ENCODE measurements around the gene LRFN5. TPM values are rescaled to one million over a fixed set of nuclear protein-coding genes. Genes with fewer than 3 reads are reported as not detected.
"Not testable (repeated sequence)": the region's sequence is repeated elsewhere in the genome, so short reads cannot be mapped to it uniquely, and the experiment has no call there.

LRFN5 gene
- polyA plus RNA-seq, 3 donors: not detected

GRCh38 chr14:41905394-41905964 is 298.8 kb downstream of the LRFN5 start:
- no peak for DNase-seq
- Mint-ChIP-seq H3K4me3 (no peak overlapping the region), H3K9me3 (peaks cover 0 to 12% (median 2%) of the 10 kb centered on the region in 7 donors), H3K4me1 (no peaks in the 10 kb centered on the region), H3K36me3 (no peaks in the 10 kb centered on the region), H3K27ac (no peak overlapping the region), H3K27me3 (ENCODE audit: low read depth in 3 of 3) (peaks cover 0 to 3% (median 0%) of the 10 kb centered on the region in 3 donors)
- TF ChIP-seq CTCF (IDR thresholded peaks at IDR 0.05): no peak
- no peaks in the 10 kb centered on the region for H3K27me3 ChIP-seq (ENCODE audit: control insufficient read depth in 2 of 2, insufficient read depth in 2 of 2, low read length in 2 of 2)
- H2AFZ ChIP-seq (ENCODE audit: insufficient read depth, low read depth, low read length, poor library complexity, severe bottlenecking): no peak overlapping the region
- H3K4me3 ChIP-seq (replicated peaks in 1 of 3; ENCODE audit: low read depth in 2 of 3, low read length in 3 of 3): no peak overlapping the region
- no peaks in the 10 kb centered on the region for H4K20me1 ChIP-seq (ENCODE audit: insufficient read depth, low read length)
- intact Hi-C loops (cut with micrococcal nuclease): no loop called here
- no CpG with 5 or more reads among the region's 9 CpGs for WGBS (ENCODE audit: insufficient coverage)
- no peak overlapping the region for H3K4me2 ChIP-seq (replicated peaks; ENCODE audit: extremely low read depth, low read length, poor library complexity, severe bottlenecking)
- H3K4me1 ChIP-seq (ENCODE audit: control insufficient read depth in 1 of 2, insufficient read depth in 2 of 2, low read length in 2 of 2): no peaks in the 10 kb centered on the region
- no peaks in the 10 kb centered on the region for H3K79me2 ChIP-seq (ENCODE audit: insufficient read depth, low read length)
- no peaks in the 10 kb centered on the region for H3K36me3 ChIP-seq (replicated peaks in 1 of 2; ENCODE audit: control insufficient read depth in 1 of 2, insufficient read depth in 2 of 2, low read length in 2 of 2)
- no peak overlapping the region for H3K9ac ChIP-seq (ENCODE audit: insufficient read depth, low read length, poor library complexity, severe bottlenecking)
- no peak overlapping the region for H3K27ac ChIP-seq (ENCODE audit: low read depth in 1 of 2, low read length in 2 of 2)
- H3K9me3 ChIP-seq (replicated peaks in 1 of 2; ENCODE audit: control insufficient read depth in 1 of 2, insufficient read depth in 1 of 2, low read length in 2 of 2): no peaks in the 10 kb centered on the region

GRCh38 chr14:41911155-41911554 is 304.5 kb downstream of the LRFN5 start:
- H2AFZ ChIP-seq (ENCODE audit: insufficient read depth, low read depth, low read length, poor library complexity, severe bottlenecking); intact Hi-C loops (cut with micrococcal nuclease): not testable (repeated sequence)
- 95% methylated on average over 4 of the region's 12 CpGs for WGBS (ENCODE audit: insufficient coverage)

More at GRCh38 chr14:41911155-41911554, 304.5 kb downstream of the LRFN5 start:
- H3K27me3 ChIP-seq (ENCODE audit: control insufficient read depth in 2 of 2, insufficient read depth in 2 of 2, low read length in 2 of 2); H3K27me3 Mint-ChIP-seq (ENCODE audit: low read depth in 3 of 3); H3K4me3 Mint-ChIP-seq; H3K9ac ChIP-seq (ENCODE audit: insufficient read depth, low read length, poor library complexity, severe bottlenecking); H3K4me1 ChIP-seq (ENCODE audit: control insufficient read depth in 1 of 2, insufficient read depth in 2 of 2, low read length in 2 of 2); DNase-seq; H3K4me1 Mint-ChIP-seq; H3K36me3 Mint-ChIP-seq; H3K27ac ChIP-seq (ENCODE audit: low read depth in 1 of 2, low read length in 2 of 2); H3K79me2 ChIP-seq (ENCODE audit: insufficient read depth, low read length); H3K4me2 ChIP-seq (replicated peaks; ENCODE audit: extremely low read depth, low read length, poor library complexity, severe bottlenecking); H3K36me3 ChIP-seq (replicated peaks in 1 of 2; ENCODE audit: control insufficient read depth in 1 of 2, insufficient read depth in 2 of 2, low read length in 2 of 2); H3K9me3 ChIP-seq (replicated peaks in 1 of 2; ENCODE audit: control insufficient read depth in 1 of 2, insufficient read depth in 1 of 2, low read length in 2 of 2); H3K4me3 ChIP-seq (replicated peaks in 1 of 3; ENCODE audit: low read depth in 2 of 3, low read length in 3 of 3); H4K20me1 ChIP-seq (ENCODE audit: insufficient read depth, low read length): not testable (repeated sequence)
- peak overlapping the region in 1 of 7 donors; percentile 50 for H3K27ac Mint-ChIP-seq
- peaks cover 0 to 15% (median 6%) of the 10 kb centered on the region in 7 donors for H3K9me3 Mint-ChIP-seq
